GM23338 (cell line): Measurements from ENCODE around the gene TYRO3.

Experiments used
- CREB1 ChIP-seq: fragments of 250-450 bp; sonication (Bioruptor Pico); IDR thresholded peaks from 2 replicates; pipeline ENCODE4 v1.5.0; 2020; ENCODE audit warnings: low read depth, mild to moderate bottlenecking, moderate library complexity
- EZH2 ChIP-seq: fragments of 200-600 bp; sonication (generic); IDR thresholded peaks from one replicate; pipeline ENCODE4 v1.8.0; 2017; ENCODE audit warnings: antibody characterized with exemption, mild to moderate bottlenecking, low read depth; ENCODE audit not compliant: unreplicated experiment
- EZH2phosphoT487 ChIP-seq: fragments of 200-600 bp; sonication (generic); IDR thresholded peaks from one replicate; pipeline ENCODE4 v1.8.1; 2018; ENCODE audit warnings: antibody characterized with exemption; ENCODE audit not compliant: unreplicated experiment
- JUNB ChIP-seq: IDR thresholded peaks from one replicate; pipeline ENCODE4 v1.6.1; 2016; ENCODE audit warnings: antibody characterized with exemption; ENCODE audit not compliant: unreplicated experiment
- NANOG ChIP-seq: IDR thresholded peaks from 2 replicates; pipeline ENCODE4 v1.6.1; 2016; ENCODE audit warnings: antibody characterized with exemption, borderline replicate concordance
- POLR2AphosphoS5 ChIP-seq: IDR thresholded peaks from 2 replicates; pipeline ENCODE4 v1.6.1; 2016; ENCODE audit warnings: antibody characterized with exemption, low read depth
- STAT1 ChIP-seq: IDR thresholded peaks from one replicate; pipeline ENCODE4 v1.6.1; 2016; ENCODE audit warnings: antibody characterized with exemption; ENCODE audit not compliant: unreplicated experiment
- ZNF114 ChIP-seq: fragments of 250-450 bp; sonication (Bioruptor Pico); IDR thresholded peaks from 2 replicates; pipeline ENCODE4 v1.5.0; 2020; ENCODE audit warnings: mild to moderate bottlenecking, moderate library complexity
- TF ChIP-seq, protein P1 (sequence below), 2 experiments: fragments of 200-600 bp in 1 of 2; sonication (generic) in 1 of 2; conservative IDR thresholded peaks; 2 replicates each; pipeline versions ENCODE4 v1.5.1 to v1.6.1; 2016 to 2017; ENCODE audit warnings: antibody characterized with exemption in 2 of 2, low read depth in 2 of 2, mild to moderate bottlenecking in 2 of 2, moderate library complexity in 1 of 2
- TF ChIP-seq, protein P2 (sequence below): IDR thresholded peaks from one replicate; pipeline ENCODE4 v1.6.1; 2018; ENCODE audit warnings: antibody characterized with exemption; ENCODE audit not compliant: unreplicated experiment
- TF ChIP-seq, protein P3 (sequence below): IDR thresholded peaks from 2 replicates; pipeline ENCODE4 v1.6.1; 2016; ENCODE audit warnings: antibody characterized with exemption

DNA sequence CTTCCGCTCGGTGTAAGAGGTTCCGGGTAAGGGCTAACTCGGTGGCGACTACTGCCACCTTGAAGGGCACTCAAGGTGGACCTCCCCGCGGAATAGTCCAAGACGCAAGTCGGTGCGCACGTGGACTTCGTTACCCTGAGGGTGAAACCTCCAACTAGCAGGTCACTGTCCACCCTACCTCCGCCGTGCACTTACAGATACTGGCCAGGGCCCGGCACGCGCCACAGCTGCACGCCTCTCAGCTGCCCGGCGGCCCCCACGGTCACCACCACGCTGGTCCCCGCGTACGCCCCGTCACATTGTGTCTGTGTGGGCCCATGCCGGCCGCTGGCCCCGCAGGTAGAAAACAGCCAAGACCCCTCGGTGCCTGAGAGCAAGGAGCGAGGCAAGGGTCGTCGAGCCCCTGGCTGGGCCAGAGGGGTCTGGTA lies 46.5 kb upstream of the TYRO3 start:
- TF ChIP-seq, protein P1, sequence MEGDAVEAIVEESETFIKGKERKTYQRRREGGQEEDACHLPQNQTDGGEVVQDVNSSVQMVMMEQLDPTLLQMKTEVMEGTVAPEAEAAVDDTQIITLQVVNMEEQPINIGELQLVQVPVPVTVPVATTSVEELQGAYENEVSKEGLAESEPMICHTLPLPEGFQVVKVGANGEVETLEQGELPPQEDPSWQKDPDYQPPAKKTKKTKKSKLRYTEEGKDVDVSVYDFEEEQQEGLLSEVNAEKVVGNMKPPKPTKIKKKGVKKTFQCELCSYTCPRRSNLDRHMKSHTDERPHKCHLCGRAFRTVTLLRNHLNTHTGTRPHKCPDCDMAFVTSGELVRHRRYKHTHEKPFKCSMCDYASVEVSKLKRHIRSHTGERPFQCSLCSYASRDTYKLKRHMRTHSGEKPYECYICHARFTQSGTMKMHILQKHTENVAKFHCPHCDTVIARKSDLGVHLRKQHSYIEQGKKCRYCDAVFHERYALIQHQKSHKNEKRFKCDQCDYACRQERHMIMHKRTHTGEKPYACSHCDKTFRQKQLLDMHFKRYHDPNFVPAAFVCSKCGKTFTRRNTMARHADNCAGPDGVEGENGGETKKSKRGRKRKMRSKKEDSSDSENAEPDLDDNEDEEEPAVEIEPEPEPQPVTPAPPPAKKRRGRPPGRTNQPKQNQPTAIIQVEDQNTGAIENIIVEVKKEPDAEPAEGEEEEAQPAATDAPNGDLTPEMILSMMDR (conservative IDR thresholded peaks at IDR 0.05; ENCODE audit: low read depth in 2 of 2): no peak
- TF ChIP-seq EZH2: no peak
- peak; percentile 57 for TF ChIP-seq EZH2phosphoT487
- TF ChIP-seq, protein P2, sequence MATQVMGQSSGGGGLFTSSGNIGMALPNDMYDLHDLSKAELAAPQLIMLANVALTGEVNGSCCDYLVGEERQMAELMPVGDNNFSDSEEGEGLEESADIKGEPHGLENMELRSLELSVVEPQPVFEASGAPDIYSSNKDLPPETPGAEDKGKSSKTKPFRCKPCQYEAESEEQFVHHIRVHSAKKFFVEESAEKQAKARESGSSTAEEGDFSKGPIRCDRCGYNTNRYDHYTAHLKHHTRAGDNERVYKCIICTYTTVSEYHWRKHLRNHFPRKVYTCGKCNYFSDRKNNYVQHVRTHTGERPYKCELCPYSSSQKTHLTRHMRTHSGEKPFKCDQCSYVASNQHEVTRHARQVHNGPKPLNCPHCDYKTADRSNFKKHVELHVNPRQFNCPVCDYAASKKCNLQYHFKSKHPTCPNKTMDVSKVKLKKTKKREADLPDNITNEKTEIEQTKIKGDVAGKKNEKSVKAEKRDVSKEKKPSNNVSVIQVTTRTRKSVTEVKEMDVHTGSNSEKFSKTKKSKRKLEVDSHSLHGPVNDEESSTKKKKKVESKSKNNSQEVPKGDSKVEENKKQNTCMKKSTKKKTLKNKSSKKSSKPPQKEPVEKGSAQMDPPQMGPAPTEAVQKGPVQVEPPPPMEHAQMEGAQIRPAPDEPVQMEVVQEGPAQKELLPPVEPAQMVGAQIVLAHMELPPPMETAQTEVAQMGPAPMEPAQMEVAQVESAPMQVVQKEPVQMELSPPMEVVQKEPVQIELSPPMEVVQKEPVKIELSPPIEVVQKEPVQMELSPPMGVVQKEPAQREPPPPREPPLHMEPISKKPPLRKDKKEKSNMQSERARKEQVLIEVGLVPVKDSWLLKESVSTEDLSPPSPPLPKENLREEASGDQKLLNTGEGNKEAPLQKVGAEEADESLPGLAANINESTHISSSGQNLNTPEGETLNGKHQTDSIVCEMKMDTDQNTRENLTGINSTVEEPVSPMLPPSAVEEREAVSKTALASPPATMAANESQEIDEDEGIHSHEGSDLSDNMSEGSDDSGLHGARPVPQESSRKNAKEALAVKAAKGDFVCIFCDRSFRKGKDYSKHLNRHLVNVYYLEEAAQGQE: no peak
- TF ChIP-seq POLR2AphosphoS5: no peak
- no peak for TF ChIP-seq CREB1 (CRISPR knock-in tag)
- no peak for TF ChIP-seq JUNB
- TF ChIP-seq STAT1: no peak
- no peak for TF ChIP-seq ZNF114 (CRISPR knock-in tag)
- TF ChIP-seq, protein P3, sequence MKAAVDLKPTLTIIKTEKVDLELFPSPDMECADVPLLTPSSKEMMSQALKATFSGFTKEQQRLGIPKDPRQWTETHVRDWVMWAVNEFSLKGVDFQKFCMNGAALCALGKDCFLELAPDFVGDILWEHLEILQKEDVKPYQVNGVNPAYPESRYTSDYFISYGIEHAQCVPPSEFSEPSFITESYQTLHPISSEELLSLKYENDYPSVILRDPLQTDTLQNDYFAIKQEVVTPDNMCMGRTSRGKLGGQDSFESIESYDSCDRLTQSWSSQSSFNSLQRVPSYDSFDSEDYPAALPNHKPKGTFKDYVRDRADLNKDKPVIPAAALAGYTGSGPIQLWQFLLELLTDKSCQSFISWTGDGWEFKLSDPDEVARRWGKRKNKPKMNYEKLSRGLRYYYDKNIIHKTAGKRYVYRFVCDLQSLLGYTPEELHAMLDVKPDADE: no peak
- TF ChIP-seq NANOG: no peak
